Activated effector memory CD4-positive, alpha-beta T cell treated with Interleukin-2 at 50 U/mL for 16 hours (primary cell): ENCODE results near the gene GLIPR2.
"Not testable (repeated sequence)": the region's sequence is repeated elsewhere in the genome, so short reads cannot be mapped to it uniquely, and the experiment has no call there.

Source experiments
- DNase-seq: peaks from one replicate; pipeline ENCODE4 v3.0.0-alpha.2; 2020

GLIPR2 gene

GRCh38 chr9:36125062-36125855, 11.3 kb upstream of the GLIPR2 start:
- no peak for DNase-seq

DNA sequence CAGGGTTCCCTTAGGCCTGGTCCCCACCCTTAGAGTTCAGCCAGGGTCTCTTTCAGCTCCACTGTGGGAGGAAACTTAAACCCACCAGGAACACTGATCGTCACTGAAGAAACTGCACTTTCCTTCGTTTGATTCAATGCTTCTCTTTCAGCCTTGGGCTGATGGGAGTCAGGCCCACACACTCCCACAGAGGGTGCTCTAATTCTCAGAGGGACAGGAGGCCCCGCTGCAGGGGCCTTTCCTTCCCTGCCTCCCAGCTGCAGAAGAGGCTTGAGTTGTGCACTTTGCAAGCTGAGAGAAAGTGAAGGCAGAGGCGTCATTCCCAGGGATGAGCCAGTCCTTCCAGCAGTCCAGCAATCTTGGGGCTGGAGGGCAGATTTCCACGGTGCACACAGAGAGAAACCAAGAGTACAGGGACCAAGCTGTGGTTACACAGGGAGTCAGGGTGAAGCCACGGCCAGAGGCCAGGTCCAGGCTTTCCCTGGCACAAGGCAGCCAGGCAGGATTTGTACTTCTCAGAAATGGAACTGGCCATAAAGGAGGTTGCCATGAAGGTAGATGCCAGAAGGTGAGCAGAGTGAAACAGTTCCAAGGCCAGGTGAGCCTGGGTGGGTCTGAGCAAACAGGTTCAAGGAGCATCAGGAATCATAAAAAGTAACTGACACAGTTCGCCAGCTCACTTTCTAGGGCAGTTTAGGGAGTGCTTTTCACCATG, 10.4 kb upstream of the GLIPR2 start:
- no peak for DNase-seq

DNA sequence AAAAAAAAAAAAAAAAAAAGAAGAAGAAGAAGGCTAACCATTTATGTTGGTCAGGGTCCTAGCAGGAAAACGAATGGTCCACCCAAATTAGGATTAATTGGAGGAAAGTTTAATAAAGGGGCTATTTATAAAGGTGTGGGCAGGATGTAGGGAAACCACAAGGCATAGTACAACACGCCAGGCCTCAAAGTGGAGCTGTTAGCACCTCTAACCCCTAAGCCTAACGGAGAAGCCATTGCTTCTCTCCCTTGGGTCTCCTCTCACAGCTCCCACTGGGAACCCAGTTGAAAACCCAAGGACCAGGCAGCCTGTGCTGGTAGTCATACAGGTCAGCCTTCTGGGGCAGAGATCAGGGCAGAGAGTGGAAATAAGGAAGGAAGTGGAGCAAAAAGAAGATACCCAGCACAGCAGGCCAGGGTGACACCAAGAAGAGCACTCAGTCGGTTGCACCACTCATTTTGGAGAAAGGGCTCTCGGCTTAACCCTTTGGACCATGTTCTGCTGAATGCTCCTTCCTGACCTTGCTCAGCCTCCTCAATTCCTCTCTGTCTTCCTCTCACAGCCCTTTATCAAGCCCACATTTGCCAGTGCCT, 8.8 kb upstream of the GLIPR2 start:
- no peak for DNase-seq

DNA sequence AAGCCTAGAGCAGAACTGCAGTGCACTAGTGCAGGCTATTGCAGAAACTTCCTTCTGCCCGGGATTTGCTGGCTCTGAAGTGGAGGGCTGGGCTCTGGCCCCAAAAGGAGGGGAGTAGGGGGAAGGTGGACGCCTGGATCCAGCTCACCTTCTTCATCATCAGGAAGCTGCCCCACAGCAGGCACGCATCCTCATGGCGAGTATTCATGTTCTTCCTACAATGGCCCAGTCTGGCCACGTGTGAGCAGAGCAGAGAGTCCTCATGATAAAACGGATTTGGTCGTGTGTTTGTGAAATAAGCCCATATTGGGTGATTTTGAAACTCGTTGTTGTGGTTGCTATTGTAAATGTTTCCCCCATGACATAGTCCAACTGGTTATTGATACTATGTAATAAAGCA, 8.2 kb upstream of the GLIPR2 start:
- no peak for DNase-seq

- no peak for DNase-seq
Measured at GRCh38 chr9:36129139-36129538, 7.4 kb upstream of the GLIPR2 start.

DNA sequence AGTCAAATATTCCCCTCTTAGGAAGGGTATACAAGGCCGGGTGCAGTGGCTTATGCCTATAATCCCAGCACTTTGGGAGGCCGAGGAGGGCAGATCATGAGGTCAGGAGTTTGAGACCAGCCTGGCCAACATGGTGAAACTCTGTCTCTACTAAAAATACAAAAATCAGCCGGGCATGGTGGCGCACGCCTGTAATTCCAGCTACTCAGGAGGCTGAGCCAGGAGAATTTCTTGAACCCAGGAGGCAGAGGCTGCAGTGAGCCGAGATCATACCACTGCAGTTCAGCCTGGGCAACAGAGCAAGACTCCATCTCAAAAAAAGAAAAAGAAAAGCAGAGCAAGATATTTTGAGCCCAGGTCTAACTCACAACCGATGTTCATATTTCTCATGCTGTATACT, 4.9 kb upstream of the GLIPR2 start:
- not testable (repeated sequence) for DNase-seq

GRCh38 chr9:36132086-36132485, 4.4 kb upstream of the GLIPR2 start:
- DNase-seq: no peak

- no peak for DNase-seq
Measured at GRCh38 chr9:36134761-36135505, 1.6 kb upstream of the GLIPR2 start.

DNA sequence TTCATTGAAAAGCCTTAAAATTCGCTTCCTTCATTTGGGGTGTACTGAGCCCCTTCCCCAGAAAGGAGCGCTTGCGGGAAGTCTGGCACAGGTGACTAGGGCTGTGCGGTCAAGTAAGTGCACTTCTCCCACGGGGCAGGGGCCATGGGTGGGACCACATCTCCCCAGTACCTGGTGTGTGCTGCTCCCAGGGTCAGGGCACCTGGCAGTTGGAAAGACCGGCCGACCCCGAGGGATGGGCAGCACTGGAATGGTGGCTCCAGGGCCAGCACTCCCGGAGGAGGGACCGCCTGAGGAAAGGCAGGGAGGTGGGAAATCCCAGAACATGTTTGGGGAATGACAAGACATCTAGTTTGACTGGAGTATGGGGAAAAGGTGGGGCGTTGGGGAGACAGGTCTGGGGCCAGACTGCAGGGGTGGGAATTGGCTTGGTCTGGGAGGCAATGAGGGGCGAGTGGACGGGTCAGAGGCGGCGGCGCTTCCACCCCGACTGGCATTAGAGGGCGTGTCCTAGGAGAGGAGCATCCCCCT, 727 bp upstream of the GLIPR2 start:
- no peak for DNase-seq

DNA sequence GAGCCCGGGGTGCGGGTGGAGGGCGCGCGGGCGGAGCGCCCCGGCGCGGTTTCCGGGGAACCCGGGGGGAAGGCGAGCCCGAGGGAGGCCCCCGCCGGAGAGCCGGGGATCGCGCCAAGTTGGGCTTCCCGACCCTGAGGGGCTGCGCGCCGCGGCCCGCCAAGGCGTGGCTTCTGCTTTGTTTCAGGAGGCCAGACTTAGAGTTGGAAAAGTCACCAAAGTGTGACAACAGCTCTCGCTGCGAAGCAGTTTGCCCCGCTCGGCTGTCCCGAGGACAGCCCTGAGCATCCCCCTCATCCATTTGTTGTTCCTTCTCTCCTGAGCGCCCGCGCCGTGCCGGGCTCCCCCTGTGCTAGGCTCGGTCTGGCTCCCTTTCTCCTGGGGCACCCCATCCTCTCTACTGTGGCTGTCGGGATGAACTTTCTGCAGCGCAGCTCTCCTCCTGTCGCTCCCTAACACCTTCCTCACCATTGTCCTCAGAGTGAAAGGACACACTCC, 410 bp downstream of the GLIPR2 start:
- DNase-seq: no peak

DNA sequence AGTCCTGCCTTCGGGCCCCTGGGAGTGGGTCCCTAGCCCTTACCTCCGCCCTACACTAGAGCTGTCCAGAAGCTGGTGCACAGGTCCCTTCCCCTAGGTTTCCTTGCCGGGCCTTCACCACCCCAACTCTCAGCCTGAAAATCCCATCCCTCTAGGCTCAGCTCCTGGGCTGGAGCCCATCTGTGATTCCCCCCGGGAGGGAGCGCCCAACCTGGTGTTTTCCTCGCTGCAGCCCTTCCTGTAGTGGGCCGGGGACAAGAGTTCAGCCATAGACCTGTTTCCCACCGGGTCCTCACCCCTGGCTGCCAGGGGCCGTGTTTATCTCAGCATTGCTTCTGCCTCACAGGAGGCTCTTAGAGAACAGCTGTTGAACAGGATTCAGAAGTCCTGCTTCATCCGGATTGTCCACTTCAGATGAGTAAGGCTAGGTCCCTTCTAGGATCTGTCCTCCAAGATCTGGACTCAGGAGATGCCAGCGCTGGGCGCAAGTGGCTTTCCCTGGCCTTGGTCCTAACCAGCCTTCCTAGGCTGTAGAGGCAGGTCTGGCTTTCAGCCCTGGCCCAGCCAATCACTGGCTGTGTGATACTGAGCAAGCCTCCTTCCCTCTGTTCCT, 965 bp downstream of the GLIPR2 start:
- no peak for DNase-seq

GRCh38 chr9:36138496-36138895, 2.0 kb downstream of the GLIPR2 start:
- no peak for DNase-seq

DNA sequence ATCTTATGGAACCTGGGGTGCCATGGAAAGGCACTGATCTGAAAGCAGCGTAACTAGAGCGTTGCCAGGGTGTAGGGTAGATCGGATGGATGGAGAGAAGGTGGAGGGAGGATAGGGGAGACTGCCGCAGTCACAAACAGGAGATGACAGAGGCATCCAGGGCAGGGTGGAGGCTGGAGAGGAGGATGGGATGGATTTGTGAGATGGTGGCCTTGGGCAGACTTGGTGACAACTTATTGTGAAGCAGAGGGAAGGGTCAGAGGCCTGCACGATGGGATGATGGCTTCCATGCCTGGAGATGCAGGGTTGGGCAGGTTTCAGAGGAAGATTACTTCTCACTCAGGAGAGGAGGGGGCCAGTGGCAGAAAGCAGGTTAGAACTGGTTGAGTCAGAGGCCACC, 2.4 kb downstream of the GLIPR2 start:
- DNase-seq: no peak

DNA sequence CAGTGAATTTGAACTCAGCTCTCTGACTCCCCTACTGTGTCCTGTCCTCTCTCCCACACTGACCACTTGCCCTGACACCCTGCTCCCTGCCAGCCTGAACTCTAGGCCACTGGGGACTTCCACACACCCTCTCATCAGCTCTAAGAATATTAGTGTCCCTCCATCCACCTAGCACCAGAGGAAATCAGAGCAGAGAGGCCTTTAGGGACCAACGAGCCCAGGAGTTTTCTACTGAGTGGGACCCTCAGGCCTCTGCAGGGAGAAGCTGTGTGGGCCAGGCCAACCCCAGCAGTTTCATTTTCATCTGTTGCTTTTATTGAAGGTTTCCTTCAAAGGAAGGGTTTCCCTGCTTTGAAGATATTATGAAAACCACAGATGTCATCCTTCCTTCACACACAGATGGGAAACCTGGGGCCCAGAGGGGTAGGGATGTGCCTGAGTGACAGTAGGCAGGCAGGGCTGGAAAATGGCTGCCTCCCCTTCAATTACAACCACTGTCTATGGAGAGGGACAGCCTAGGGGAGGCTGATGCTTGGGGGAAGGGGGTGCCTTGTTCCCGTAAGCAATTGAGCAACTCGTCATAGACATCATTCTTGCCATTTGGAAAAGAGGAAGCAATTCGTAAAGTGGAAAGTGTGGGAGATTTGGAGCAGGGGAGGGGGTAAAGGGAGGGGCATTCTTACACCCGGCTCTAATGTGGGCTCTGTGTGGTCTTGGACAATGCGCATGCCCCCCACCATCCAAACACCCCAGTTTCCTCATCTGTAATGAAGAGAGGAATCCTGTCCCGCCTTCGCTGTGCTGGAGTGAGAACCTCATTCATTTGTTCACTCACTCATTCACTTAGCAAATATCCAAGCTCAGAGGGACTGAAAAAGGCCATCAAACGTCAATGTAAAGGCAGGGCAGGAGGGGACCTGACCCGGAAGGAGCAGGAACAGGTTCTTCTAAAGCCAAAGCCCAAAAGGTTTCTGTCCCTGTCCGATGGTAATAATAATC, 3.9 kb downstream of the GLIPR2 start:
- DNase-seq: no peak

- DNase-seq: no peak
Measured at GRCh38 chr9:36141288-36141687, 4.8 kb downstream of the GLIPR2 start.

GRCh38 chr9:36141761-36142160, 5.2 kb downstream of the GLIPR2 start:
- DNase-seq: no peak

DNA sequence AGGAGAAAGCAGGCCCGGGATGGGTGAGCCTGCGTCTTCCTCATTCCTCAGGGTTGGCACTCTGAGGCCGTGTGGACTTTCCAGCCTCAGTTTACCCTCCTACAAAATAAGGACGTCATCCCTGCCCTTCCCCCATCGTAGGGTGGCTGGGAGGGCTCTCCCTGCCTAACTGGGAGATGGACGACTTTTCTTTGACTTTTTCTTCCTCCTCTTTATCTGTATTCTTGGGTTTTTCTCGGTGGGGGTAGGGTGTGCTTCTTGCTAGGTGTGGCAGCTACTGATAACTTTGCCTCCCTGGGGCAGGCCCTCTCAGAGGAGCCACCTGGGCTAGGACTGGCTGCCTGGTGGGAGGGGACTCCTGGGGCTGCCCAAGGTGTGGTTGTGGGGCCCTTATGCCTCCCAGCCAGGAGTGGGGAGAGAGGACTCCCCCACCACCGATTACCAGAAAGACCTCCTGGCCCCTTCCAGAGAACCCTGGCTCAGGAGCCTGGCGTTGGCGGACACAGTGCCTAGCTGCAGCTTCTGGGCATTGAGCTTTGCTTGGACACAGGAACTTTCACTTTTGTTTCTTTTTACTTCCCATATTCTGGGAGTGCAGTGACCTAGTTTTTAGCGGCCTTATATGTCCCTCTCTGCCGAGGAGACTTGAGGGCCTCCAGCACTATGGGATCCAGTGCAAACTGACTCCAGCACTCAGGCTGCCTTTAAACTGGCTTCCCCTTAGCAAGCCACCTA, 6.1 kb downstream of the GLIPR2 start:
- no peak for DNase-seq

- no peak for DNase-seq
Measured at GRCh38 chr9:36143245-36143641, 6.7 kb downstream of the GLIPR2 start.

GRCh38 chr9:36144309-36145232, 8.0 kb downstream of the GLIPR2 start:
- peak; percentile 27 for DNase-seq
